ENCODE results near the gene MTG2.

The MTG2 gene

DNA sequence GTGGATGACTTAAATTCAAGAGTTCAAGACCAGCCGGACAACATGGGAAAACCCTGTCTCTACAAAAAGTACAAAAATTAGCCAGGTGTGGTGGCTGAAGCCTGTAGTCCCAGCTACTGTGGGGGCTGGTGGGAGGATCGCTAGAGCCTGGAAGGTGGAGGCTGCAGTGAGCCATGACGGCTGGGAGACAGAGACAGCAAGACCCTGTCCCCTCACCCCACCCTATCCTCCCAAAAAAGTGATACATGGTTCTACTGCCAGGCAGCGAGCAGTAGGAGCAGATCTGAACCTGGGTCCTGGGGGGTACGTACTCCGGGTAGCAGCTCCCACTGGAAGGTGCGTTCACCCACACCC is 41.8 kb upstream of the MTG2 start:
- TF ChIP-seq, protein P1, sequence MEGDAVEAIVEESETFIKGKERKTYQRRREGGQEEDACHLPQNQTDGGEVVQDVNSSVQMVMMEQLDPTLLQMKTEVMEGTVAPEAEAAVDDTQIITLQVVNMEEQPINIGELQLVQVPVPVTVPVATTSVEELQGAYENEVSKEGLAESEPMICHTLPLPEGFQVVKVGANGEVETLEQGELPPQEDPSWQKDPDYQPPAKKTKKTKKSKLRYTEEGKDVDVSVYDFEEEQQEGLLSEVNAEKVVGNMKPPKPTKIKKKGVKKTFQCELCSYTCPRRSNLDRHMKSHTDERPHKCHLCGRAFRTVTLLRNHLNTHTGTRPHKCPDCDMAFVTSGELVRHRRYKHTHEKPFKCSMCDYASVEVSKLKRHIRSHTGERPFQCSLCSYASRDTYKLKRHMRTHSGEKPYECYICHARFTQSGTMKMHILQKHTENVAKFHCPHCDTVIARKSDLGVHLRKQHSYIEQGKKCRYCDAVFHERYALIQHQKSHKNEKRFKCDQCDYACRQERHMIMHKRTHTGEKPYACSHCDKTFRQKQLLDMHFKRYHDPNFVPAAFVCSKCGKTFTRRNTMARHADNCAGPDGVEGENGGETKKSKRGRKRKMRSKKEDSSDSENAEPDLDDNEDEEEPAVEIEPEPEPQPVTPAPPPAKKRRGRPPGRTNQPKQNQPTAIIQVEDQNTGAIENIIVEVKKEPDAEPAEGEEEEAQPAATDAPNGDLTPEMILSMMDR (IDR thresholded peaks at IDR 0.05; ENCODE audit: control insufficient read depth, insufficient read depth, low read depth, low read length, missing control alignments): no peak
- DNase-seq (ENCODE audit: low read depth): no peak
- no peak overlapping the region for H3K4me3 ChIP-seq (ENCODE audit: control insufficient read depth, low read depth, low read length)

DNA sequence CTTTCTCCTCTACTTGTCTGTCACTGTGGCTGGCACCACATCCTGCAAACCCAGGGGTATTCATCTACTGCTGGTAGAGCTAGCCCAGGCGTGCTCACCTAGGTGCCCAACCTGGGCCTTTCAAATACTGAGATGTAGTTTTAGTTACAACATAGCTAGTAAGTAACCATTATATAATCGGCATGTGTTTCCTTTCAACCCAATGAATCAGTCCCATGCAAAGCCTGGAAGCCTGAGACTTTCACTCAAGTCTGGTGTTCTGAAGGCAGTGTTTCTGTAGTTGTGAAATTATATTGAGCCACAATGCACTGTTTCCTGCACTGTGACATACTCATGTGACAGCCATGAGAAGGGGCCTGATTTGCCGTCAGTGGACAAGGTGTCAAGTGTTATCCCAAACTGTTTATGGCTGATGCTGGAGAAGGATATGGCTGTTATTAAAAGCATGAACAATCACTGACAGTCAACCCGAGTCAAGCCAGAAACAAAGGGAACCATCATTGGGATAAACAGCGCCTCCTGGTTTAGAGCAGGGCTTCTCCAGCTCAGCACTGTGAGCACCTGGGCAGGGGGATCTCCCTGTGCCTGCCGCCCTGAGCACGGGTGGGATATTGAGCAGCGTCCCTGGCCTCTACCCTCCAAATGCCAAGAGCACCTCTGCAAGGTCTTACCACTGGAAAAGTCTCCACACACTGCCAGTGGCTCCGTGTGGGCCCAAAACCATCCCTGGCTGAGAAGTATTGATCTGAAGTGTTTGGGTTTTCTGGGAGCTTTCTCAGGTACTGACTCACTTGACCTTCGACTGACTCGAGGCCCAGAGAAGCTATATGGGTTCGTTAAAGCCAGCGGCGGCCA is 41.2 kb upstream of the MTG2 start:
- DNase-seq (ENCODE audit: low read depth): peak; percentile 18
- peak overlapping the region; percentile 71 for H3K4me3 ChIP-seq (ENCODE audit: control insufficient read depth, low read depth, low read length)
- TF ChIP-seq, protein P1 (IDR thresholded peaks at IDR 0.05; ENCODE audit: control insufficient read depth, insufficient read depth, low read depth, low read length, missing control alignments): peak; percentile 56

DNA sequence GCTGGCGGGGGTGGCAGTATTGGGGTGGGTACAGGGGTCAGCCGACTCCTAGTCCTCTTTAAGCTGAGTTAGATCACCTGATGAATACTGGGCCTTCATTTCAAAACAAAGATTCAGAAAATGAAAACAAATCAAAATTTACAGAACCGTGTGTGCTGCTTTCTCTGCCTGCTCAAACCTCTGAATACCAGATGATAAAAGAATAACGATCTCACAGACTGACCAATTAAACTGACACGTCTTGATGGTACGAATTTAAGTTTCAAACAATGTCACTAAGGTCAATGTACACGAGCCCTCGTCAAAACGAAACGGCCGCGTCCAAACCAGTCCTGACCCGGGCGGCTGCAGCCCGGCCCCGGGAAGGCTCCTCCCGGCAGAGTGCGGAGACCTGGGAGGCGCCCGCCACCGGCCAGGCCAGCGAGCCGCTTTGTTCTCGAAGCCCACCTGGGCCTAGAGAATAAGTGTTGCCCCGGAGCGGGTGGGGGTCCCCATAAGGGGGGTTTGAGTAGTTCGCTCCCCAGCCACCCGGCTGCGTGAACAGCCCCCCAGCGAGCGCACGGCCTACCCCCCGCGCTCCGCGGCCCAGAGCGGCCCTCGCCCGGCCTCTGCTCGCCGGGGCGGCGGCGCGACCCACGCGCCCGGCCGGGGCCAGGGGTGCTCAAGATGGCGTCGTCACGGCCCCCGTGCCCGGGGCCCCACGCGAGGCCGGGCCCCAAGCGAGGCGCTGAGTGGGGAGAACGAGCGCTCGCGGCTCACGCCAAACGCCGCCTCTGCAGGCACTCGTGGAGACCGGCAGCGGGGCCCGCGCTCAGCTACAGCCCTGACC is 40.4 kb upstream of the MTG2 start:
- TF ChIP-seq, protein P1 (IDR thresholded peaks at IDR 0.05; ENCODE audit: control insufficient read depth, insufficient read depth, low read depth, low read length, missing control alignments): no peak
- DNase-seq (ENCODE audit: low read depth): no peak

GRCh38 chr20:62143081-62143956 is 39.5 kb upstream of the MTG2 start, which contains the start of the genes PSMA7 and SS18L1:
PSMA7 (minus strand) TSS chr20:62143394; CDS start chr20:62143303, 91 bp downstream.
SS18L1 (plus strand) TSS chr20:62143769; CDS start chr20:62143821, 52 bp downstream.
- DNase-seq (ENCODE audit: low read depth): peak; percentile 52
- TF ChIP-seq, protein P1 (IDR thresholded peaks at IDR 0.05; ENCODE audit: control insufficient read depth, insufficient read depth, low read depth, low read length, missing control alignments): no peak
- peak within 1 kb of the TSS; percentile 71 for H3K4me3 ChIP-seq (ENCODE audit: control insufficient read depth, low read depth, low read length)

More for the DNA sequence above, 40.4 kb upstream of the MTG2 start:
- peak overlapping the region; percentile 71 for H3K4me3 ChIP-seq (ENCODE audit: control insufficient read depth, low read depth, low read length)

GRCh38 chr20:62143957-62144825 is 38.6 kb upstream of the MTG2 start:
- TF ChIP-seq, protein P1 (IDR thresholded peaks at IDR 0.05; ENCODE audit: control insufficient read depth, insufficient read depth, low read depth, low read length, missing control alignments): no peak
- peak; percentile 21 for DNase-seq (ENCODE audit: low read depth)

More at GRCh38 chr20:62143957-62144825, 38.6 kb upstream of the MTG2 start:
- H3K4me3 ChIP-seq (ENCODE audit: control insufficient read depth, low read depth, low read length): peak overlapping the region; percentile 71

Data from AG09309 (cell line).